Measurements from ENCODE around the gene RTCA.
"Not testable (repeated sequence)": the region's sequence is repeated elsewhere in the genome, so short reads cannot be mapped to it uniquely, and the experiment has no call there.

Gene RTCA

DNA sequence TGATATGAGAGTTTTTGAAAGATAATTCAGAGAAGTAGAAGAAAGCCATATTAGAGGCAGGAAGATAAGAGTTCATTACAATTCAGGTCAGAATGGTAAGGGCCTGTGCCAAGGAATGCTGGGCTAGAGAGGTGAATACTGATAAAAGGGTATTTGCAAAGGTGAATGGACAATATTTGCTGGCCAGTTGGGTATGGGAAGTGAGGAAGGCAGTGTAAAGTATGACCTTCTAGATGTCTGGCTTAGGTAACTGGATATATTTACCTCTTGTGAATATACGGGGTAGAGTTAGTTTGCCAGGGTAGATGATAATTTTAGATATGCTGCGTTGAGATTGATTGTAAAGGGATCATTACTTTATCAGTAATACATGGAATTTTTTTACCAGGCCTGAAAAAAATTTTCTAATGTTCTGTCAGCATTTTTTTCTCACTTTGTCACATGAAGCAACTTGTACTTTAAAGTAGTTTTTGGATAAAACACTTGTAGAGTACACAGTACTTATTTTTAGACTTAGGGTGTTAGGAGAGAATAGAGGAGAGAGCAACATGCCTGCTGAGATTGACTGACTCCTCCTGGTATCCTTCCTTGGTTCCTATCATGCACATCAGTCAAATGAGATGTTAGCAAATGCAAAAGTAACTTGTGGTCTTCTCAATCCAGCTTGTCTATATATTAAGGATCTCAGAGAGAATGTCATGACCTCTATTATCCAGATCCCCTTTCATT, 14.1 kb downstream of the RTCA start:
- Histone ChIP-seq H3K27ac (ENCODE audit: insufficient read depth, low read depth, low read length, poor library complexity, severe bottlenecking) (no peak overlapping the region), H3K27me3 (ENCODE audit: control insufficient read depth, insufficient read depth, low read length, poor library complexity, severe bottlenecking) (no peaks in the 10 kb centered on the region), H3K4me3 (ENCODE audit: insufficient read depth, low read depth, low read length) (no peak overlapping the region), H3K9me3 (ENCODE audit: control insufficient read depth, low read length) (no peaks in the 10 kb centered on the region), H3K36me3 (ENCODE audit: control insufficient read depth, insufficient read depth, low read length) (peaks cover 42% of the 10 kb centered on the region), H3K4me1 (ENCODE audit: control insufficient read depth, insufficient read depth, low read length) (no peaks in the 10 kb centered on the region)
- 87 to 100% methylated on average over 1 to 2 of the region's 2 CpGs for WGBS, 2 experiments

- Histone ChIP-seq H3K4me3 (ENCODE audit: insufficient read depth, low read depth, low read length) (no peak overlapping the region), H3K4me1 (ENCODE audit: control insufficient read depth, insufficient read depth, low read length) (no peaks in the 10 kb centered on the region), H3K36me3 (ENCODE audit: control insufficient read depth, insufficient read depth, low read length) (peaks cover 33% of the 10 kb centered on the region), H3K27ac (ENCODE audit: insufficient read depth, low read depth, low read length, poor library complexity, severe bottlenecking) (no peak overlapping the region), H3K27me3 (ENCODE audit: control insufficient read depth, insufficient read depth, low read length, poor library complexity, severe bottlenecking) (no peaks in the 10 kb centered on the region), H3K9me3 (ENCODE audit: control insufficient read depth, low read length) (no peaks in the 10 kb centered on the region)
- WGBS, 2 experiments = 92 to 98% methylated on average over 5 of the region's 5 CpGs
Observed at GRCh38 chr1:100284591-100284990, 18.6 kb downstream of the RTCA start.

- Histone ChIP-seq H3K4me3 (ENCODE audit: insufficient read depth, low read depth, low read length) (no peak overlapping the region), H3K27me3 (ENCODE audit: control insufficient read depth, insufficient read depth, low read length, poor library complexity, severe bottlenecking) (no peaks in the 10 kb centered on the region), H3K36me3 (ENCODE audit: control insufficient read depth, insufficient read depth, low read length) (peaks cover 43% of the 10 kb centered on the region), H3K9me3 (ENCODE audit: control insufficient read depth, low read length) (no peaks in the 10 kb centered on the region), H3K27ac (ENCODE audit: insufficient read depth, low read depth, low read length, poor library complexity, severe bottlenecking) (no peak overlapping the region), H3K4me1 (ENCODE audit: control insufficient read depth, insufficient read depth, low read length) (no peaks in the 10 kb centered on the region)
- WGBS, 2 experiments = 85 to 98% methylated on average over 3 of the region's 3 CpGs
Observed at GRCh38 chr1:100287162-100287561, 21.1 kb downstream of the RTCA start.

DNA sequence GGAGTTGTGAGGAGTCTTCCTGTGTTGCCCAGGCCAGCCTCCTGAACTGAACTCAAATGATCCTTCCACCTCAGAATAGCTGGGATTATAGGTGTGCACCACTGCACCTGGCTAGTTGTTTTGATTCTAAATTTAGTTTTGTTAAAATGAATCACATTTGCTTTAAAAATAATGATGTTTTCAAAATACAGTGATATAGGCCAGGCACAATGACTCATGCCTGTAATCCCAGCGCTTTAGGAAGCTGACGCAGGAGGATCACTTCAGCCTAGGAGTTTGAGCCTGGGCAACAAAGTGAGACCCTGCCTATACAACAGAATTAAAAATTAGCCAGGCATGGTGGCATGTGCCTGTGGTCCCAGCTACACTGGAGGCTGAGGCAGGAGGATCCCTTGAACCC, 24.3 kb downstream of the RTCA start:
- H3K4me1 ChIP-seq (ENCODE audit: control insufficient read depth, insufficient read depth, low read length) = no peaks in the 10 kb centered on the region
- H3K27ac ChIP-seq (ENCODE audit: insufficient read depth, low read depth, low read length, poor library complexity, severe bottlenecking) = no peak overlapping the region
- no peaks in the 10 kb centered on the region for H3K27me3 ChIP-seq (ENCODE audit: control insufficient read depth, insufficient read depth, low read length, poor library complexity, severe bottlenecking)
- peaks cover 34% of the 10 kb centered on the region for H3K36me3 ChIP-seq (ENCODE audit: control insufficient read depth, insufficient read depth, low read length)
- 86 to 94% methylated on average over 2 of the region's 2 CpGs for WGBS, 2 experiments
- H3K9me3 ChIP-seq (ENCODE audit: control insufficient read depth, low read length) = no peaks in the 10 kb centered on the region
- H3K4me3 ChIP-seq (ENCODE audit: insufficient read depth, low read depth, low read length) = no peak overlapping the region

GRCh38 chr1:100292711-100293110, 26.7 kb downstream of the RTCA start:
- no peaks in the 10 kb centered on the region for H3K27me3 ChIP-seq (ENCODE audit: control insufficient read depth, insufficient read depth, low read length, poor library complexity, severe bottlenecking)

GRCh38 chr1:100296140-100296539, 30.1 kb downstream of the RTCA start:
- Histone ChIP-seq H3K27me3 (ENCODE audit: control insufficient read depth, insufficient read depth, low read length, poor library complexity, severe bottlenecking) (no peaks in the 10 kb centered on the region), H3K4me1 (ENCODE audit: control insufficient read depth, insufficient read depth, low read length) (peaks cover 10% of the 10 kb centered on the region), H3K4me3 (ENCODE audit: insufficient read depth, low read depth, low read length) (no peak overlapping the region), H3K36me3 (ENCODE audit: control insufficient read depth, insufficient read depth, low read length) (no peaks in the 10 kb centered on the region), H3K9me3 (ENCODE audit: control insufficient read depth, low read length) (no peaks in the 10 kb centered on the region), H3K27ac (ENCODE audit: insufficient read depth, low read depth, low read length, poor library complexity, severe bottlenecking) (no peak overlapping the region)
- WGBS, 2 experiments = 93% methylated on average over 8 of the region's 8 CpGs

More at GRCh38 chr1:100292711-100293110, 26.7 kb downstream of the RTCA start:
- Histone ChIP-seq H3K4me3 (ENCODE audit: insufficient read depth, low read depth, low read length) (no peak overlapping the region), H3K36me3 (ENCODE audit: control insufficient read depth, insufficient read depth, low read length) (peaks cover 13% of the 10 kb centered on the region), H3K4me1 (ENCODE audit: control insufficient read depth, insufficient read depth, low read length) (no peaks in the 10 kb centered on the region), H3K9me3 (ENCODE audit: control insufficient read depth, low read length) (no peaks in the 10 kb centered on the region), H3K27ac (ENCODE audit: insufficient read depth, low read depth, low read length, poor library complexity, severe bottlenecking) (no peak overlapping the region)
- 92 to 100% methylated on average over 1 of the region's 1 CpG for WGBS, 2 experiments

DNA sequence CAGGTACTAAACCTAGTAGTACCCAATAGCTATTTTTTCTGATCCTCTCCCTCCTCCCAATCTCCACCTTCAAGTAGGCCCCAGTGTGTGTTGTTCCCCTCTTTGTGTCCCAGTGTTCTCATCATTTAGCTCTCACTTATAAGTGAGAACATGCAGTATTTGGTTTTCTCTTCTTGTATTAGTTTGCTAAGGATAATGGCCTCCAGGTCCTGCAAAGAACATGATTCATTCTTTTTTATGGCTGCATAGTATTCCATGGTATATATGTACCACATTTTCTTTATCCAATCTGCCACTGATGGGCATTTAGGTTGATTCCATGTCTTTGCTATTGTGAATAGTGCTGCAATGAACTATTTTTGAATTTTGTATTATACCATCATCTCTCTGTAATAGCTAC, 31.0 kb downstream of the RTCA start:
- H3K4me1 ChIP-seq (ENCODE audit: control insufficient read depth, insufficient read depth, low read length); H3K27ac ChIP-seq (ENCODE audit: insufficient read depth, low read depth, low read length, poor library complexity, severe bottlenecking); H3K36me3 ChIP-seq (ENCODE audit: control insufficient read depth, insufficient read depth, low read length); H3K4me3 ChIP-seq (ENCODE audit: insufficient read depth, low read depth, low read length); H3K27me3 ChIP-seq (ENCODE audit: control insufficient read depth, insufficient read depth, low read length, poor library complexity, severe bottlenecking); H3K9me3 ChIP-seq (ENCODE audit: control insufficient read depth, low read length): not testable (repeated sequence)

- H3K9me3 ChIP-seq (ENCODE audit: control insufficient read depth, low read length) = no peaks in the 10 kb centered on the region
- WGBS, 2 experiments = 84 to 88% methylated on average over 4 of the region's 4 CpGs
- no peaks in the 10 kb centered on the region for H3K27me3 ChIP-seq (ENCODE audit: control insufficient read depth, insufficient read depth, low read length, poor library complexity, severe bottlenecking)
- H3K36me3 ChIP-seq (ENCODE audit: control insufficient read depth, insufficient read depth, low read length) = no peaks in the 10 kb centered on the region
- H3K27ac ChIP-seq (ENCODE audit: insufficient read depth, low read depth, low read length, poor library complexity, severe bottlenecking) = no peak overlapping the region
- no peak overlapping the region for H3K4me3 ChIP-seq (ENCODE audit: insufficient read depth, low read depth, low read length)
- peaks cover 10% of the 10 kb centered on the region for H3K4me1 ChIP-seq (ENCODE audit: control insufficient read depth, insufficient read depth, low read length)
Observed at GRCh38 chr1:100298512-100298911, 32.5 kb downstream of the RTCA start.

DNA sequence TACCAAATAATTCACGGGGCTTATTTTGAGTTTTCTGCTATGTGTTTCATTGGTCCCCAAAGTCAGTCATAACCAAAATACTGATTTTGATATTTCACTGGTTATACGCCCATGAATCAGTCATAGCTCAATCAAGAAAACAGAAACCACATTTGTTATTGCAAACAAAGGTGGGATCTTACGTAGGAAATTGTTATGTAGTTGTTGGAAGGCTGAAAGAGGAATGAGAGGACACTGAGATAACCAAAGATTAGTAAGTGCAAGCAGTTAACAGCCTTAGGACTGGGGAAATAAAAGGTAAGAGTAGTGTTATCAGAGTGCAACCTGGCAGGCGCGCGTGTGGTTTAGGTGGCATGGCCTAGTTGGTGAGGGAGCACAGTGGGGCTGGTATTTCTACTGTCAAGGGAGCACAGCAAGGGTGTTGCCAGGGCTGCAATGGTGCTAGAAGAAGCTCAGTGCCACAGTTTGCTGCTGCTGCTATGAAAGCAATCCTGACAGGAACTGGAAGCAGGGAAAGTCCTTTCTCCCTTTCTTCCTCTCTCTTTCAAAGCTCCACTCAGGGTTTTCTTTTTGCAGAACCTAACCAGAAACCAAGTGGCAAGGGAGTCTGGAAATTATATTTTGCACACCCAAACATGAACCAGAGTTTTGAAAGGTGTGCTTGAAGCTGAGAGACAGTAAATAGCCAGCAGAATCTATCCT, 33.7 kb downstream of the RTCA start:
- H3K27ac ChIP-seq (ENCODE audit: insufficient read depth, low read depth, low read length, poor library complexity, severe bottlenecking) = no peak overlapping the region
- H3K9me3 ChIP-seq (ENCODE audit: control insufficient read depth, low read length) = no peaks in the 10 kb centered on the region
- no peak overlapping the region for H3K4me3 ChIP-seq (ENCODE audit: insufficient read depth, low read depth, low read length)
- H3K27me3 ChIP-seq (ENCODE audit: control insufficient read depth, insufficient read depth, low read length, poor library complexity, severe bottlenecking) = no peaks in the 10 kb centered on the region
- H3K4me1 ChIP-seq (ENCODE audit: control insufficient read depth, insufficient read depth, low read length) = peaks cover 10% of the 10 kb centered on the region
- 87 to 90% methylated on average over 6 of the region's 6 CpGs for WGBS, 2 experiments
- H3K36me3 ChIP-seq (ENCODE audit: control insufficient read depth, insufficient read depth, low read length) = no peaks in the 10 kb centered on the region

- 77 to 81% methylated on average over 5 of the region's 5 CpGs for WGBS, 2 experiments
- peak overlapping the region; percentile 62 for H3K27ac ChIP-seq (ENCODE audit: insufficient read depth, low read depth, low read length, poor library complexity, severe bottlenecking)
- no peaks in the 10 kb centered on the region for H3K36me3 ChIP-seq (ENCODE audit: control insufficient read depth, insufficient read depth, low read length)
- no peaks in the 10 kb centered on the region for H3K27me3 ChIP-seq (ENCODE audit: control insufficient read depth, insufficient read depth, low read length, poor library complexity, severe bottlenecking)
- no peak overlapping the region for H3K4me3 ChIP-seq (ENCODE audit: insufficient read depth, low read depth, low read length)
- no peaks in the 10 kb centered on the region for H3K9me3 ChIP-seq (ENCODE audit: control insufficient read depth, low read length)
- H3K4me1 ChIP-seq (ENCODE audit: control insufficient read depth, insufficient read depth, low read length) = peaks cover 10% of the 10 kb centered on the region
Observed at GRCh38 chr1:100300691-100301090, 34.7 kb downstream of the RTCA start.

Data from ectodermal cell (in vitro differentiated cells).